HEK293 (cell line): ENCODE data around the gene CNPY4.
A peak's percentile ranks its signal among the peaks of the same experiment; 100 is the strongest.

Source experiments
- BCL11A ChIP-seq: fragments of 450-650 bp; formaldehyde crosslinking; IDR thresholded peaks from 2 replicates; pipeline ENCODE4 v1.5.1; 2016; ENCODE audit warnings: low read depth, missing biosample characterization, missing genetic modification characterization
- GLI4 ChIP-seq: fragments of 450-650 bp; formaldehyde crosslinking; IDR thresholded peaks from 2 replicates; pipeline ENCODE4 v1.5.1; 2016; ENCODE audit warnings: missing biosample characterization, missing genetic modification characterization
- GLIS2 ChIP-seq: fragments of 450-650 bp; formaldehyde crosslinking; IDR thresholded peaks from 2 replicates; pipeline ENCODE4 v1.5.1; 2016; ENCODE audit warnings: missing biosample characterization, missing genetic modification characterization
- HOXA7 ChIP-seq: sonication (generic); formaldehyde crosslinking; IDR thresholded peaks from 2 replicates; pipeline ENCODE4 v1.8.1; 2022; ENCODE audit warnings: missing genetic modification reagents, borderline replicate concordance
- HOXD13 ChIP-seq: sonication (generic); formaldehyde crosslinking; IDR thresholded peaks from 2 replicates; pipeline ENCODE4 v1.8.0; 2022; ENCODE audit warnings: missing genetic modification reagents, borderline replicate concordance
- KLF7 ChIP-seq: fragments of 450-650 bp; formaldehyde crosslinking; IDR thresholded peaks from 2 replicates; pipeline ENCODE4 v1.5.1; 2016; ENCODE audit warnings: missing biosample characterization, missing genetic modification characterization, borderline replicate concordance
- KLF9 ChIP-seq: fragments of 450-650 bp; formaldehyde crosslinking; IDR thresholded peaks from 2 replicates; pipeline ENCODE4 v1.5.1; 2016; ENCODE audit warnings: missing biosample characterization, missing genetic modification characterization, low read depth
- MZF1 ChIP-seq: fragments of 450-650 bp; formaldehyde crosslinking; IDR thresholded peaks from 2 replicates; pipeline ENCODE4 v1.5.1; 2017; ENCODE audit warnings: missing biosample characterization, missing genetic modification characterization, borderline replicate concordance
- OVOL3 ChIP-seq: fragments of 450-650 bp; formaldehyde crosslinking; IDR thresholded peaks from 2 replicates; pipeline ENCODE4 v1.5.1; 2016; ENCODE audit warnings: missing biosample characterization, missing genetic modification characterization
- PRDM1 ChIP-seq: fragments of 450-650 bp; formaldehyde crosslinking; IDR thresholded peaks from 2 replicates; pipeline ENCODE4; 2016; ENCODE audit warnings: missing biosample characterization, missing genetic modification characterization
- REPIN1 ChIP-seq: fragments of 450-650 bp; formaldehyde crosslinking; IDR thresholded peaks from 2 replicates; pipeline ENCODE4 v1.5.1; 2017; ENCODE audit warnings: missing biosample characterization, missing genetic modification characterization, low read depth
- SP3 ChIP-seq: fragments of 450-650 bp; formaldehyde crosslinking; IDR thresholded peaks from 2 replicates; pipeline ENCODE4 v1.5.1; 2016; ENCODE audit warnings: missing biosample characterization, missing genetic modification characterization
- TRIM28 ChIP-seq: IDR thresholded peaks from 2 replicates; pipeline ENCODE4 v1.6.1; 2011; ENCODE audit warnings: low read length, control low read depth, borderline replicate concordance
- YY2 ChIP-seq: fragments of 450-650 bp; formaldehyde crosslinking; IDR thresholded peaks from 2 replicates; pipeline ENCODE4 v1.5.1; 2016; ENCODE audit warnings: missing biosample characterization, missing genetic modification characterization
- ZBTB7A ChIP-seq: fragments of 450-650 bp; formaldehyde crosslinking; IDR thresholded peaks from 2 replicates; pipeline ENCODE4 v1.5.1; 2016; ENCODE audit warnings: low read depth, missing biosample characterization, missing genetic modification characterization
- ZFP41 ChIP-seq: fragments of 450-650 bp; formaldehyde crosslinking; IDR thresholded peaks from 2 replicates; pipeline ENCODE4 v1.5.1; 2016; ENCODE audit warnings: missing biosample characterization, missing genetic modification characterization, borderline replicate concordance
- ZIC2 ChIP-seq: fragments of 450-650 bp; formaldehyde crosslinking; IDR thresholded peaks from 2 replicates; pipeline ENCODE4 v1.5.1; 2016; ENCODE audit warnings: missing biosample characterization, missing genetic modification characterization
- ZNF10 ChIP-seq: fragments of 450-650 bp; formaldehyde crosslinking; IDR thresholded peaks from 2 replicates; pipeline ENCODE4 v1.5.1; 2017; ENCODE audit warnings: missing biosample characterization, missing genetic modification characterization
- ZNF138 ChIP-seq: fragments of 450-650 bp; formaldehyde crosslinking; IDR thresholded peaks from 2 replicates; pipeline ENCODE4 v1.5.1; 2016; ENCODE audit warnings: missing biosample characterization, missing genetic modification characterization, borderline replicate concordance
- ZNF175 ChIP-seq: fragments of 450-650 bp; formaldehyde crosslinking; IDR thresholded peaks from 2 replicates; pipeline ENCODE4 v1.5.1; 2016; ENCODE audit warnings: missing biosample characterization, missing genetic modification characterization
- ZNF184 ChIP-seq: fragments of 450-650 bp; IDR thresholded peaks from 2 replicates; pipeline ENCODE4 v1.5.1; 2018; ENCODE audit warnings: missing biosample characterization, mild to moderate bottlenecking, missing genetic modification characterization
- ZNF202 ChIP-seq: fragments of 450-650 bp; formaldehyde crosslinking; IDR thresholded peaks from 2 replicates; pipeline ENCODE4 v1.5.1; 2016; ENCODE audit warnings: missing biosample characterization, missing genetic modification characterization, borderline replicate concordance
- ZNF23 ChIP-seq: fragments of 450-650 bp; formaldehyde crosslinking; IDR thresholded peaks from 2 replicates; pipeline ENCODE4 v1.5.1; 2016; ENCODE audit warnings: missing biosample characterization, missing genetic modification characterization, borderline replicate concordance
- ZNF239 ChIP-seq: fragments of 450-650 bp; formaldehyde crosslinking; IDR thresholded peaks from 2 replicates; pipeline ENCODE4 v1.5.1; 2016; ENCODE audit warnings: missing biosample characterization, missing genetic modification characterization
- ZNF391 ChIP-seq: fragments of 450-650 bp; formaldehyde crosslinking; IDR thresholded peaks from 2 replicates; pipeline ENCODE4 v1.5.1; 2016; ENCODE audit warnings: low read depth, missing biosample characterization, missing genetic modification characterization, borderline replicate concordance
- ZNF600 ChIP-seq: fragments of 450-650 bp; formaldehyde crosslinking; IDR thresholded peaks from 2 replicates; pipeline ENCODE4 v1.5.1; 2016; ENCODE audit warnings: missing biosample characterization, missing genetic modification characterization
- ZNF610 ChIP-seq: fragments of 450-650 bp; formaldehyde crosslinking; IDR thresholded peaks from 2 replicates; pipeline ENCODE4 v1.5.1; 2016; ENCODE audit warnings: missing biosample characterization, missing genetic modification characterization, borderline replicate concordance
- ZNF626 ChIP-seq: fragments of 450-650 bp; sonication (Bioruptor Pico); formaldehyde crosslinking; IDR thresholded peaks from 2 replicates; pipeline ENCODE4 v1.5.1; 2018; ENCODE audit warnings: missing biosample characterization, missing genetic modification characterization, inconsistent platforms
- ZNF76 ChIP-seq: fragments of 450-650 bp; formaldehyde crosslinking; IDR thresholded peaks from 2 replicates; pipeline ENCODE4; 2016; ENCODE audit warnings: low read depth, missing biosample characterization, missing genetic modification characterization, borderline replicate concordance
- TF ChIP-seq, protein P1 (sequence below): fragments of 450-650 bp; formaldehyde crosslinking; IDR thresholded peaks from 2 replicates; pipeline ENCODE4 v1.5.1; 2016; ENCODE audit warnings: missing biosample characterization, missing genetic modification characterization
- TF ChIP-seq, protein P2 (sequence below): fragments of 450-650 bp; IDR thresholded peaks from 2 replicates; pipeline ENCODE4 v1.5.1; 2018; ENCODE audit warnings: missing biosample characterization, missing genetic modification characterization
- TF ChIP-seq, protein P3 (sequence below): fragments of 450-650 bp; formaldehyde crosslinking; IDR thresholded peaks from 2 replicates; pipeline ENCODE4 v1.5.1; 2016; ENCODE audit warnings: missing biosample characterization, missing genetic modification characterization
- TF ChIP-seq, protein P4 (sequence below): fragments of 450-650 bp; IDR thresholded peaks from 2 replicates; pipeline ENCODE4 v1.5.1; 2018; ENCODE audit warnings: missing biosample characterization, mild to moderate bottlenecking, missing genetic modification characterization

The CNPY4 gene

DNA sequence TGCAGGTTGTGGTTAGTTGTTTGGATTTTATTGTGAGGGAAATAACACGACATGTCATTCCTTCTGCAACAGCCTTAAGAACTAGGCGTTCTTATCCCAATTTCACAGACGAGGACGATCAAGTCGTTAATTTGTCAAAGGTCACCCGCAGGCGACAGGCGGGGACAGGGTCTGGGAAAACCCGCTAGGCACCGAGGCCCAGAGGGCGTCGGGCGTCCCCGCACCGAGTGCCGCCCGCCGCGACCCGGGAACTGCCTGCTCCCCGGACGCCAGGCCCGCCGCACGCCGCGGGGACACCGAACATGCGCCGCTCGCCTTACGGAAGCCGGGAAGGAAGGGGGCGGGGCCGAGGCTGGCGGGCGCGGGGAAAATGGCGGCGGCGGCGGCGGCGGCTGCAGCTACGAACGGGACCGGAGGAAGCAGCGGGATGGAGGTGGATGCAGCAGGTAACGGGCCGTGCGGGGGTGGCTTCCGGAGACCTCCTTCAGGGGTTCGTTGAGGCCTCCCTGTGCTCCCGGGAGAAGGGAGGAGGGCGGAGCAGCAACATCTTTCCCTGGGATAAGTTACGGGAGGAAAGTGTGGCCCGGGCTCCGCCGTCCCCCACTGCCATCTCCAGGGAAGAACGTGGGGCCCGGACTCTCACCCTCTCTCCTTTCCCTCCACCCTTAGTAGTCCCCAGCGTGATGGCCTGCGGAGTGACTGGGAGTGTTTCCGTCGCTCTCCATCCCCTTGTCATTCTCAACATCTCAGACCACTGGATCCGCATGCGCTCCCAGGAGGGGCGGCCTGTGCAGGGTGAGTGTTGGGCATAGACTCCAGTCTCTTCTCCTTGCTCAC is 30.6 kb upstream of the CNPY4 start, which contains the start of gene COPS6 (continued):
- TF ChIP-seq ZFP41 (tag by site-specific recombination) (no peak), ZNF138 (tag by site-specific recombination) (no peak), ZNF10 (0 out of 2 replicates have a peak, but pooled peaks have one; percentile 24), GLI4 (tag by site-specific recombination) (peak; percentile 83; the same call in 1 of the 2 replicates), ZNF202 (tag by site-specific recombination) (no peak), OVOL3 (tag by site-specific recombination) (no peak; the same call in 1 of the 2 replicates), ZNF239 (tag by site-specific recombination) (no peak), ZNF600 (tag by site-specific recombination) (peak; percentile 10), KLF9 (tag by site-specific recombination) (peak; percentile 95), GLIS2 (0 out of 2 replicates have a peak, but pooled peaks have one; percentile 40), YY2 (tag by site-specific recombination) (peak; percentile 94), REPIN1 (no peak), MZF1 (tag by site-specific recombination) (peak; percentile 44; the same call in 1 of the 2 replicates), ZNF391 (tag by site-specific recombination) (peak; percentile 45; the same call in 1 of the 2 replicates), KLF7 (tag by site-specific recombination) (no peak), ZBTB7A (tag by site-specific recombination) (no peak), HOXD13 (CRISPR knock-in tag) (no peak), ZNF23 (tag by site-specific recombination) (no peak), ZNF76 (tag by site-specific recombination) (peak; percentile 80), ZNF175 (tag by site-specific recombination) (no peak), ZNF184 (0 out of 2 replicates have a peak, but pooled peaks have one; percentile 12), HOXA7 (CRISPR knock-in tag) (no peak), TRIM28 (no peak), ZNF626 (tag by site-specific recombination) (no peak), PRDM1 (peak; percentile 80; the same call in 1 of the 2 replicates), BCL11A (tag by site-specific recombination) (no peak), ZNF610 (peak; percentile 71; the same call in 1 of the 2 replicates), SP3 (tag by site-specific recombination) (peak; percentile 82), ZIC2 (peak; percentile 54; the same call in 1 of the 2 replicates)
- TF ChIP-seq, protein P1, sequence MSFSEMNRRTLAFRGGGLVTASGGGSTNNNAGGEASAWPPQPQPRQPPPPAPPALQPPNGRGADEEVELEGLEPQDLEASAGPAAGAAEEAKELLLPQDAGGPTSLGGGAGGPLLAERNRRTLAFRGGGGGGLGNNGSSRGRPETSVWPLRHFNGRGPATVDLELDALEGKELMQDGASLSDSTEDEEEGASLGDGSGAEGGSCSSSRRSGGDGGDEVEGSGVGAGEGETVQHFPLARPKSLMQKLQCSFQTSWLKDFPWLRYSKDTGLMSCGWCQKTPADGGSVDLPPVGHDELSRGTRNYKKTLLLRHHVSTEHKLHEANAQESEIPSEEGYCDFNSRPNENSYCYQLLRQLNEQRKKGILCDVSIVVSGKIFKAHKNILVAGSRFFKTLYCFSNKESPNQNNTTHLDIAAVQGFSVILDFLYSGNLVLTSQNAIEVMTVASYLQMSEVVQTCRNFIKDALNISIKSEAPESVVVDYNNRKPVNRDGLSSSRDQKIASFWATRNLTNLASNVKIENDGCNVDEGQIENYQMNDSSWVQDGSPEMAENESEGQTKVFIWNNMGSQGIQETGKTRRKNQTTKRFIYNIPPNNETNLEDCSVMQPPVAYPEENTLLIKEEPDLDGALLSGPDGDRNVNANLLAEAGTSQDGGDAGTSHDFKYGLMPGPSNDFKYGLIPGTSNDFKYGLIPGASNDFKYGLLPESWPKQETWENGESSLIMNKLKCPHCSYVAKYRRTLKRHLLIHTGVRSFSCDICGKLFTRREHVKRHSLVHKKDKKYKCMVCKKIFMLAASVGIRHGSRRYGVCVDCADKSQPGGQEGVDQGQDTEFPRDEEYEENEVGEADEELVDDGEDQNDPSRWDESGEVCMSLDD: no peak
- TF ChIP-seq, protein P2, sequence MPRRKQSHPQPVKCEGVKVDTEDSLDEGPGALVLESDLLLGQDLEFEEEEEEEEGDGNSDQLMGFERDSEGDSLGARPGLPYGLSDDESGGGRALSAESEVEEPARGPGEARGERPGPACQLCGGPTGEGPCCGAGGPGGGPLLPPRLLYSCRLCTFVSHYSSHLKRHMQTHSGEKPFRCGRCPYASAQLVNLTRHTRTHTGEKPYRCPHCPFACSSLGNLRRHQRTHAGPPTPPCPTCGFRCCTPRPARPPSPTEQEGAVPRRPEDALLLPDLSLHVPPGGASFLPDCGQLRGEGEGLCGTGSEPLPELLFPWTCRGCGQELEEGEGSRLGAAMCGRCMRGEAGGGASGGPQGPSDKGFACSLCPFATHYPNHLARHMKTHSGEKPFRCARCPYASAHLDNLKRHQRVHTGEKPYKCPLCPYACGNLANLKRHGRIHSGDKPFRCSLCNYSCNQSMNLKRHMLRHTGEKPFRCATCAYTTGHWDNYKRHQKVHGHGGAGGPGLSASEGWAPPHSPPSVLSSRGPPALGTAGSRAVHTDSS (tag by site-specific recombination): no peak; the same call in 1 of the 2 replicates
- TF ChIP-seq, protein P3, sequence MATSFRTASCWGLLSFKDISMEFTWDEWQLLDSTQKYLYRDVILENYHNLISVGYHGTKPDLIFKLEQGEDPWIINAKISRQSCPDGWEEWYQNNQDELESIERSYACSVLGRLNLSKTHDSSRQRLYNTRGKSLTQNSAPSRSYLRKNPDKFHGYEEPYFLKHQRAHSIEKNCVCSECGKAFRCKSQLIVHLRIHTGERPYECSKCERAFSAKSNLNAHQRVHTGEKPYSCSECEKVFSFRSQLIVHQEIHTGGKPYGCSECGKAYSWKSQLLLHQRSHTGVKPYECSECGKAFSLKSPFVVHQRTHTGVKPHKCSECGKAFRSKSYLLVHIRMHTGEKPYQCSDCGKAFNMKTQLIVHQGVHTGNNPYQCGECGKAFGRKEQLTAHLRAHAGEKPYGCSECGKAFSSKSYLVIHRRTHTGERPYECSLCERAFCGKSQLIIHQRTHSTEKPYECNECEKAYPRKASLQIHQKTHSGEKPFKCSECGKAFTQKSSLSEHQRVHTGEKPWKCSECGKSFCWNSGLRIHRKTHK: no peak
- TF ChIP-seq, protein P4, sequence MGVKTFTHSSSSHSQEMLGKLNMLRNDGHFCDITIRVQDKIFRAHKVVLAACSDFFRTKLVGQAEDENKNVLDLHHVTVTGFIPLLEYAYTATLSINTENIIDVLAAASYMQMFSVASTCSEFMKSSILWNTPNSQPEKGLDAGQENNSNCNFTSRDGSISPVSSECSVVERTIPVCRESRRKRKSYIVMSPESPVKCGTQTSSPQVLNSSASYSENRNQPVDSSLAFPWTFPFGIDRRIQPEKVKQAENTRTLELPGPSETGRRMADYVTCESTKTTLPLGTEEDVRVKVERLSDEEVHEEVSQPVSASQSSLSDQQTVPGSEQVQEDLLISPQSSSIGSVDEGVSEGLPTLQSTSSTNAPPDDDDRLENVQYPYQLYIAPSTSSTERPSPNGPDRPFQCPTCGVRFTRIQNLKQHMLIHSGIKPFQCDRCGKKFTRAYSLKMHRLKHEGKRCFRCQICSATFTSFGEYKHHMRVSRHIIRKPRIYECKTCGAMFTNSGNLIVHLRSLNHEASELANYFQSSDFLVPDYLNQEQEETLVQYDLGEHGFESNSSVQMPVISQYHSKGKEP: peak; percentile 40
